Lung (tissue), 12 donors: ENCODE results near the gene ARHGAP10. TPM values are rescaled to one million over a fixed set of nuclear protein-coding genes. Genes with fewer than 3 reads are reported as not detected.

Source experiments
- ATAC-seq: fragments of 200-7000 bp; cut with Tn5 transposase; one replicate; pipeline ENCODE4 v1.9.1; 2020; ENCODE audit warnings: moderate number of reproducible peaks; ENCODE audit not compliant: insufficient read depth, low FRiP score
- DNase-seq, 3 donors: peaks; one replicate each; pipeline ENCODE4 v3.0.0-alpha.2; 2013 to 2017
- H3K27ac ChIP-seq, 2 donors: one replicate each; pipeline ENCODE4 v1.5.1; 2013; ENCODE audit warnings: mild to moderate bottlenecking in 2 of 2, moderate library complexity in 2 of 2, control low read depth in 1 of 2, inconsistent platforms in 1 of 2, low read depth in 1 of 2, low read length in 1 of 2
- H3K27me3 ChIP-seq, 3 donors: one replicate each; pipeline ENCODE4 v1.5.1; 2013; ENCODE audit warnings: low read length in 2 of 3; ENCODE audit not compliant: control insufficient read depth in 3 of 3, insufficient read depth in 3 of 3
- H3K36me3 ChIP-seq, 4 donors: one replicate each; pipeline ENCODE4 v1.5.1; 2013; ENCODE audit warnings: low read length in 4 of 4, mild to moderate bottlenecking in 1 of 4, moderate library complexity in 1 of 4; ENCODE audit not compliant: control insufficient read depth in 4 of 4, insufficient read depth in 4 of 4
- H3K4me1 ChIP-seq, 5 donors: one replicate each; pipeline ENCODE4 v1.5.1; 2013; ENCODE audit warnings: low read length in 5 of 5, mild to moderate bottlenecking in 2 of 5, moderate library complexity in 1 of 5; ENCODE audit not compliant: control insufficient read depth in 5 of 5, insufficient read depth in 5 of 5
- H3K4me3 ChIP-seq: one replicate; pipeline ENCODE4 v1.5.1; 2013; ENCODE audit warnings: mild to moderate bottlenecking, control low read depth, moderate library complexity
- H3K9ac ChIP-seq, 2 donors: one replicate each; pipeline ENCODE4 v1.5.1; 2013; ENCODE audit warnings: low read length in 2 of 2, control low read depth in 1 of 2; ENCODE audit not compliant: insufficient read depth in 1 of 2
- H3K9me3 ChIP-seq, 4 donors: one replicate each; pipeline ENCODE4 v1.5.1; 2013; ENCODE audit warnings: low read length in 3 of 4, mild to moderate bottlenecking in 1 of 4, moderate library complexity in 1 of 4; ENCODE audit not compliant: control insufficient read depth in 4 of 4, insufficient read depth in 3 of 4
- WGBS, 2 donors: extraction: QIAGEN DNeasy Blood & Tissue Kit; methylation state at CpG; one replicate each; pipeline ENCODE4 v1.1.7; 2013; 5-methylcytosine and 5-hydroxymethylcytosine counted together
- polyA plus RNA-seq, 2 donors: library from polyadenylated mRNA; stranded (reverse); fragments of 200-250 nt; gene quantifications; one replicate each; pipeline ENCODE4 v1.2.1, GENCODE V29; 2013
- total RNA-seq, 2 donors: library from RNA; depleted of rRNA in 1 of 2; stranded (reverse); fragments of >200 nt in 1 of 2; gene quantifications; one replicate each; pipeline ENCODE4 v1.2.1, GENCODE V29; 2014 to 2021
- TF ChIP-seq, protein P1 (sequence below): IDR thresholded peaks from 2 replicates; pipeline ENCODE4 v1.5.1; 2012; ENCODE audit warnings: mild to moderate bottlenecking; ENCODE audit errors: control extremely low read depth, extremely low read depth
- donor health status: control.
- donor health status: control.
- donor health status: Bipolar disorder and iron deficiency.
- donor health status: healthy.
- donor health status: DM: yes; HTN: yes; CAD: no.

ARHGAP10 gene
- total and polyA plus RNA-seq, 4 donors: 9.1 to 25.0 (median 17.5) TPM

- H3K9me3 ChIP-seq: no peaks in the 10 kb centered on the region
- H3K27ac ChIP-seq: no peak overlapping the region
- ATAC-seq (no peak), DNase-seq (no peak)
- 90 to 94% methylated on average over 6 of the region's 6 CpGs for WGBS, 2 donors
- H3K4me1 ChIP-seq: peaks cover 4 to 28% (median 10%) of the 10 kb centered on the region in 5 donors
- no peak overlapping the region for H3K9ac ChIP-seq
- no peaks in the 10 kb centered on the region for H3K27me3 ChIP-seq
- TF ChIP-seq, protein P1, sequence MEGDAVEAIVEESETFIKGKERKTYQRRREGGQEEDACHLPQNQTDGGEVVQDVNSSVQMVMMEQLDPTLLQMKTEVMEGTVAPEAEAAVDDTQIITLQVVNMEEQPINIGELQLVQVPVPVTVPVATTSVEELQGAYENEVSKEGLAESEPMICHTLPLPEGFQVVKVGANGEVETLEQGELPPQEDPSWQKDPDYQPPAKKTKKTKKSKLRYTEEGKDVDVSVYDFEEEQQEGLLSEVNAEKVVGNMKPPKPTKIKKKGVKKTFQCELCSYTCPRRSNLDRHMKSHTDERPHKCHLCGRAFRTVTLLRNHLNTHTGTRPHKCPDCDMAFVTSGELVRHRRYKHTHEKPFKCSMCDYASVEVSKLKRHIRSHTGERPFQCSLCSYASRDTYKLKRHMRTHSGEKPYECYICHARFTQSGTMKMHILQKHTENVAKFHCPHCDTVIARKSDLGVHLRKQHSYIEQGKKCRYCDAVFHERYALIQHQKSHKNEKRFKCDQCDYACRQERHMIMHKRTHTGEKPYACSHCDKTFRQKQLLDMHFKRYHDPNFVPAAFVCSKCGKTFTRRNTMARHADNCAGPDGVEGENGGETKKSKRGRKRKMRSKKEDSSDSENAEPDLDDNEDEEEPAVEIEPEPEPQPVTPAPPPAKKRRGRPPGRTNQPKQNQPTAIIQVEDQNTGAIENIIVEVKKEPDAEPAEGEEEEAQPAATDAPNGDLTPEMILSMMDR: no peak
- H3K4me3 ChIP-seq: no peak overlapping the region
- peaks cover 0 to 3% (median 1%) of the 10 kb centered on the region in 4 donors for H3K36me3 ChIP-seq
Observed at GRCh38 chr4:147842573-147842972, 110.7 kb downstream of the ARHGAP10 start.

DNA sequence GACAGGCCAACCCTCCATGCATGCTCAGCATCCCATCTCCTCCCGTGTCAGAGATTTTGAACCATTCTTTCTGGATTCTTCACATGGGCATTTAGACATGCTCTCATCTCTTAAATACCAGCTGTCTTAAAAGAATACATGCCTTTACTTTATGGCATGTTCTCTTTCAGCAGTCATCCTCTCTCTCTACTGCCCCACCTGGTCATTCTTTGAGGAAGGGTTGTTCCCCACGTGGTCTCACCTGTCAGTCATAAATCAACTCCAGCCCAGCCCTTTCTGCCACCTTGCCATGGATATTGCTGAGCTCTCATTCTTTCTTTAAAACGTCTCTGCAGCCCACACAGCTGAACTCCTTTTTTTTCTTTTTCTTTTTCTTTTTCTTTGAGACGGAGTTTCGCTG is 111.3 kb downstream of the ARHGAP10 start:
- H3K36me3 ChIP-seq: peaks cover 0 to 3% (median 1%) of the 10 kb centered on the region in 4 donors
- WGBS, 2 donors: 80 to 82% methylated on average over 5 of the region's 5 CpGs

DNA sequence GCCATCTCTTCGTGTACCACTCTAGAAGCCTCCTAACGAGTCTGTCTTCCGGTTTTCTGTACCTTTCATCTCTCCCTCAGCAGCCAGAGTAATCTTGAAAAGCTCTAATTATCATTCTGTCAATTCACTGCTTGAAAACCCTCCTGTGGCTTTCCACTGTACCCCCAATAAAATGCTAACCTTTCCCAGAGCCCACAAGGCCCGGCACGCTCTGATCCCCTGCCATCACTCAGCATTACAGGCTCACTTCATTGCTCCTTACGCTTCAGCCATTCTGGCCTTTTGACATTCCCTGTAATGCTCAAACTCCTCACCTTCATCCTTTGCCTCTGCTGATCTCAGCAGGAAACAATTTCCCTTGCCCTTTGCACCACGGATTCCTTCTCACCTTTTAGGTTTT is 112.9 kb downstream of the ARHGAP10 start:
- no peak overlapping the region for H3K9ac ChIP-seq
- H3K4me1 ChIP-seq: peaks cover 4 to 45% (median 13%) of the 10 kb centered on the region in 5 donors
- WGBS, 2 donors: 93% methylated on average over 7 of the region's 7 CpGs
- peaks cover 0 to 3% (median 0%) of the 10 kb centered on the region in 4 donors for H3K36me3 ChIP-seq
- no peak overlapping the region for H3K4me3 ChIP-seq
- no peak for DNase-seq
- no peaks in the 10 kb centered on the region for H3K9me3 ChIP-seq
- TF ChIP-seq, protein P1: no peak
- no peak overlapping the region for H3K27ac ChIP-seq
- ATAC-seq: no peak
- no peaks in the 10 kb centered on the region for H3K27me3 ChIP-seq

More for the DNA sequence above, 111.3 kb downstream of the ARHGAP10 start:
- Histone ChIP-seq H3K9ac (no peak overlapping the region), H3K27me3 (no peaks in the 10 kb centered on the region), H3K27ac (no peak overlapping the region), H3K4me1 (peaks cover 4 to 33% (median 10%) of the 10 kb centered on the region in 5 donors), H3K9me3 (no peaks in the 10 kb centered on the region), H3K4me3 (no peak overlapping the region)
- ATAC-seq (no peak), DNase-seq (no peak)
- TF ChIP-seq, protein P1: no peak
